ENCODE data around the gene SLC22A12. TPM values are rescaled to one million over a fixed set of nuclear protein-coding genes. Genes with fewer than 3 reads are reported as not detected.

SLC22A12 gene
- polyA plus RNA-seq, 4 donors: 3.3 to 5.3 (median 5.2) TPM

DNA sequence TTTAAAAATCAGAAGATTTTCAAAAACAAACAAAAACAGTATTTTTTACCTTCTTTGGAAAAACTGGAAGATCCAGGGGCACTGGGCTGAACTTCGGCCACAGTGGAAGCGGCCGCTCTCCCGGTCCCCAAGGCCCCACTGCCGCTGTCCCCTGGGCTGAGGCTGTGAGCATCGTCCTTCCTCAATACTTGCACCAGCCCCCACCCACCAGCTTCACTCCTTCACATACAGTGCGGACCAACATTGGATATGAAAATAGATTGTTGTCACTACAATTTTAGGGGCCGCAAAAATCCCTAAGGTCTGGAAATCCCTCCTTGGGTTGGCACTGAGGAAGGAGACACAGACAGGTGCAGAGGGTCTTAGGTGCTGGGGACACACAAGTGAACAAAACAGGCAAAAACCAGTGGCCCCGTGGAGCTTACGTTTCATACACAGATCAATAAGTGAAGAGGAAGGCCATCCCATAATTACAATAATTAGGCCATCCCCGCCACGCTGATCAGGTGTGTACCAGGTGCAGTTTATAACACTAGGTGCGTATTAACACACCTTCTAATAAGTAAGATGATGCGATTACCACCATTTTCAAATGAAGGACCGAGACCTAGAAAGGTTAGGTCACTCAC lies 28.2 kb upstream of the SLC22A12 start:
- DNase-seq (ENCODE audit: low read depth in 4 of 4, low spot score in 3 of 4): no peak

- DNase-seq (ENCODE audit: low read depth in 4 of 4, low spot score in 3 of 4): no peak
These were observed 27.1 kb upstream of the SLC22A12 start for GRCh38 chr11:64563966-64564365.

GRCh38 chr11:64564419-64564818 lies 26.6 kb upstream of the SLC22A12 start:
- no peak for DNase-seq (ENCODE audit: low read depth in 4 of 4, low spot score in 3 of 4)

- DNase-seq (ENCODE audit: low read depth in 4 of 4, low spot score in 3 of 4): no peak
These were observed 25.8 kb upstream of the SLC22A12 start for GRCh38 chr11:64564947-64565889.

GRCh38 chr11:64566042-64566914 lies 24.7 kb upstream of the SLC22A12 start:
- DNase-seq (ENCODE audit: low read depth in 4 of 4, low spot score in 3 of 4): peak in 2 of 4 donors; percentile 64 to 77

DNA sequence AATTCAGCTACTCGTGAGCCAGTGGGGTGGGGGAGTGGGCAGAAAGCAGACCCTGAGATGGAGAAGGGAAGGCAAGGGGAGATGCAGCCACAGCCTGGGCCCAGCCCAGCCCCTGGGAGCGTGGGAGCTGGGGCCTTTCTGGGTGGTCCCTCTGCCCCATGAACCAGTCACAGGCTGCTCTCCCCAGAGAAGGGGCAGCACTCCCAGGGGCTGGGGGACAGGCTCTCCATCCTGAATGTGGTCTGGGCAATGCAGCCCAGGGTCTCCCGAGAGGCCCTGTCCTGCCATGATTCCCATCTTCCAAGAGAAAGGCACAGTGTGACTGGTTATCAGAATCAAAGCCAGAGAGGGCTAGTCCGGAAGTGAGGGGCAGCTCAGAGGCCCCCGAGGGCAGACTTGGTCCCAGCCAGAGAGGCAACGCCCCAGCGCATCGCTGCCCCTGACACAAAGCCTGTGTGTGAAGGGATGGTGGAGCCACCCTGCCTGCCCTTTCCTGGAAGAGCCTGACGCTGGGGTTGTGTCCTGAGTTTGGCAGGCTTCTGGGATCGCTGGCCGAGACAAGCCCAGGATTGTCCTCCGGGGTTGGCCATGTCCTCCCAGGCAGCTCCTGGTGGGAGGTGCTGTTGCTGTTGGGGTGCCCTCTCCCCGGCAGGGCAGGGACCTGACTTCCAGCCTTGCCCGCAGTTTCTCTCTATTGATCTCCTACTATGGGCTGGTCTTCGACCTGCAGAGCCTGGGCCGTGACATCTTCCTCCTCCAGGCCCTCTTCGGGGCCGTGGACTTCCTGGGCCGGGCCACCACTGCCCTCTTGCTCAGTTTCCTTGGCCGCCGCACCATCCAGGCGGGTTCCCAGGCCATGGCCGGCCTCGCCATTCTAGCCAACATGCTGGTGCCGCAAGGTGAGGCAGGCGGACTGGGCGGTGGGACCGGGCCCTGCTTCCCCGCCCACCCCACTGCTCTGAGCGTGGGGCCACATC lies 23.8 kb upstream of the SLC22A12 start:
- no peak for DNase-seq (ENCODE audit: low read depth in 4 of 4, low spot score in 3 of 4)

DNA sequence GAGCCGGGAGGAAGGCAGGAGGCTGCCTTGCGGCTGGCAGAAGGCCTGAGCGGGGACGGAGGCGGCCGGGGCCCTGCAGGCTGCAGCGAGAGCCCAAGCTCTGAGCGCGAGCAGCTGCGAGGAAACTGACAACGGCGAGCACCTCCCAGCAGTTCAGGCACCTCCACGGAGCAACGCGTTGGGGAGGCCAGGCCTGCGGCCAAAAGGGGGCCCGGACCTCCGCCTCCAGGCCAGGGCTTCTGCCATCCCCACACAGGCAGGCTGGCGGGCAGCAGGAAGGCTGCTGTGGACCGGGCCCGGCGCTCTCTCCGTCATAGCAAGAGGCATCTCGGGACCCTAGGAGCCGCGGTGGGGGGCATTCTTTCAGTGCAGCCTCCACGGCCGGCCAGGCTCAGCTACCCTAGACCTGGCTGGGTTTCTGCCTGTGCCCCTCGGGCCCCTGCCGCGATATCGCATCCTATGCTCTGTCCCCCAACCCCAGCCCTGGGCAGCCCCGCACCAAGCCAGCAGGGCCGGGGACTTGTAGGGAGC lies 22.9 kb upstream of the SLC22A12 start:
- DNase-seq (ENCODE audit: low read depth in 4 of 4, low spot score in 3 of 4): no peak

DNA sequence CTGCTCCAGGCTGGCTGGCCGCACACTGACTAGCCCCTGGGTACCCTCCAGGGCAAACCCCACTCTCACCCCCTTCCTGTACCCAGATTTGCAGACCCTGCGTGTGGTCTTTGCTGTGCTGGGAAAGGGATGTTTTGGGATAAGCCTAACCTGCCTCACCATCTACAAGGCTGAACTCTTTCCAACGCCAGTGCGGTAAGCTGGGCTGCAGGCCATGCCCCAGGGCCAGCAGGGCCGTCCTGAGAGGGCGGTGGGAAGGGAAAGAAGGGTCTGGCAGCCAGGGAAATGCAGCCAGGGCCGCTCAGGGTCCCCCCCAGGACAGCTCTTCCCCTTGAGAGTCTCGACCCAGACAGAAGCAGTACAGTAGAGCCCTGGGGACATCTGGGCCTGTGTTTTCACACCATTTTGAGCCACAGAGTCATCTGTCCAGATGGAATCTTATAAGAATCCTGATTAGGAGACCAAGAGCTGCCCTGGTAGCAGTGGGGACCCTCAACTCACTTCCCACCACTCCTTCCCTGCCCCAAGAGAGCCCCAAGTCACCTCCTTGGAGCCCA lies 22.4 kb upstream of the SLC22A12 start:
- DNase-seq (ENCODE audit: low read depth in 4 of 4, low spot score in 3 of 4): no peak

GRCh38 chr11:64569300-64569970 lies 21.6 kb upstream of the SLC22A12 start:
- DNase-seq (ENCODE audit: low read depth in 4 of 4, low spot score in 3 of 4): no peak

- DNase-seq (ENCODE audit: low read depth in 4 of 4, low spot score in 3 of 4): no peak
These were observed 20.7 kb upstream of the SLC22A12 start for GRCh38 chr11:64570341-64570740.

GRCh38 chr11:64571050-64571409 lies 20.0 kb upstream of the SLC22A12 start:
- no peak for DNase-seq (ENCODE audit: low read depth in 4 of 4, low spot score in 3 of 4)

- DNase-seq (ENCODE audit: low read depth in 4 of 4, low spot score in 3 of 4): no peak
These were observed 19.5 kb upstream of the SLC22A12 start for GRCh38 chr11:64571410-64572091.

GRCh38 chr11:64572143-64572542 lies 18.9 kb upstream of the SLC22A12 start:
- DNase-seq (ENCODE audit: low read depth in 4 of 4, low spot score in 3 of 4): no peak

- DNase-seq (ENCODE audit: low read depth in 4 of 4, low spot score in 3 of 4): no peak
These were observed 13.8 kb upstream of the SLC22A12 start for GRCh38 chr11:64577202-64577601.

DNA sequence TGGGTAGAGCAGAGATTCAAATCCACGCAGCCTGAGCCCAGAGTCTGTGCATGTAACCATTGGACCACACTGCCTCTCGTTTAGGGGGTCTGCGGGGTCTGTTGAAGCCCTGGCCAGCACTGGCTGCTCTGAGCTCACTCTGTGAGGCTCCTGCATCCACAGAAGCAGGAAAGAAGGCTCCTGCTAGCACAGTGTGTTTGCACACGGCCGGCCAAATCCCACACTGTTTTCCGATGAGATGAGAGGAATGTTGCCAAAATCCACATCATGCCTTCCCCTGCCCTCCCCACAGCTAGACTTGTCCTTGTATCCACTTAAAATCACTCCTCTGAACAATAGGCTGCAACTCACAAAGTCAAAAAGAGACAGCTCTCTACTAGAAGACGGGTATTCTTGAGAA lies 10.6 kb upstream of the SLC22A12 start:
- no peak for DNase-seq (ENCODE audit: low read depth in 4 of 4, low spot score in 3 of 4)

DNA sequence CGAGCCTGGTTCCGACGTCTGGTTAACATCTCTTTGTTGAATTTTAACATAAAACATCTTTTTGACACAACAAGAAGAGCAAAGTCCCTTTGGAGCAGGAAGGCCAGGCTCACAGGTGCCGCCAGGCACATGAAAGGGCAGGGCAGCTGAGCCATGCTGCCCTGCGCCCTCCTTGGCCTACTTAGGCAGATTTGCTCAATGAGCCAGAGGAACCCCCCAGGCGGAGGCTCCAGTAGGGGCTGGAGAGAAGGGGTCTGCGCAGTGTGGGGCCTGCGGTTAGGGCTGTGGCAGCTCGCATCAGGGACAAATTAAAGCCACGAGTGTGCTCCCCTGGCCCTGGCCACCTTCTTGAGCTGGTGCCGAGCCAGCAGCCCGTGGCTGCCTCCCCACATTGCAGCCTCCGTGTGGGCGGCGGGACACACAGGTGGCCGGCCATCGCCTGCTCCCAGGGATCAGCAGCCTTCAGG lies 9.9 kb upstream of the SLC22A12 start:
- DNase-seq (ENCODE audit: low read depth in 4 of 4, low spot score in 3 of 4): no peak

GRCh38 chr11:64582885-64583284 lies 8.1 kb upstream of the SLC22A12 start:
- no peak for DNase-seq (ENCODE audit: low read depth in 4 of 4, low spot score in 3 of 4)

Measured in right renal pelvis (tissue), 4 donors.